Measurements from ENCODE around the gene PSEN2. TPM values are rescaled to one million over a fixed set of nuclear protein-coding genes. Genes with fewer than 3 reads are reported as not detected.
"Not testable (repeated sequence)": the region's sequence is repeated elsewhere in the genome, so short reads cannot be mapped to it uniquely, and the experiment has no call there.

Gene PSEN2
- total RNA-seq, 1 donor from 2014 or later, result 26.5 TPM

DNA sequence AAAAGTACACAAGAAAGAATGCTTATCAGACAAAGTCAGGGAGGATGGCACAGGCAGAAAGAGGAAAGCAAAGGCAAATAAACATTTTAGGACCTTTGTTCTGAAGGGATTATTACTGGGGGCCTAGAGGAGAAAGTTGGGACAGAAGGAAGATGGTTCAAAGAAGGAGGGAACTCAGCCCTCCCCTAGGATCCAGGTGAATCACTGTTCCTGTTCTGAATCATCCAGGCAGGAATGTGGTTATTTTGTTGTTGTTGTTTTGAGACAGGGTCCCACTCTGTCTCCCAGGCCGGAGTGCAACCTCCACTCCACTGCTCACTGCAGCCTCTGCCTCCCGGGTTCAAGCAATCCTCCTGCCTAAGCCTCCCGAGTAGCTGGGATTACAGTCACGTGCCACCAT lies 38.5 kb upstream of the PSEN2 start:
- Histone ChIP-seq H3K27ac (no peak overlapping the region), H3K27me3 (no peaks in the 10 kb centered on the region), H3K4me1 (no peaks in the 10 kb centered on the region), H3K36me3 (no peaks in the 10 kb centered on the region), H3K9me3 (no peaks in the 10 kb centered on the region), H3K4me3 (no peak overlapping the region)
- no peak for DNase-seq (ENCODE audit: low spot score in 2 of 2)
- TF ChIP-seq, protein P1, sequence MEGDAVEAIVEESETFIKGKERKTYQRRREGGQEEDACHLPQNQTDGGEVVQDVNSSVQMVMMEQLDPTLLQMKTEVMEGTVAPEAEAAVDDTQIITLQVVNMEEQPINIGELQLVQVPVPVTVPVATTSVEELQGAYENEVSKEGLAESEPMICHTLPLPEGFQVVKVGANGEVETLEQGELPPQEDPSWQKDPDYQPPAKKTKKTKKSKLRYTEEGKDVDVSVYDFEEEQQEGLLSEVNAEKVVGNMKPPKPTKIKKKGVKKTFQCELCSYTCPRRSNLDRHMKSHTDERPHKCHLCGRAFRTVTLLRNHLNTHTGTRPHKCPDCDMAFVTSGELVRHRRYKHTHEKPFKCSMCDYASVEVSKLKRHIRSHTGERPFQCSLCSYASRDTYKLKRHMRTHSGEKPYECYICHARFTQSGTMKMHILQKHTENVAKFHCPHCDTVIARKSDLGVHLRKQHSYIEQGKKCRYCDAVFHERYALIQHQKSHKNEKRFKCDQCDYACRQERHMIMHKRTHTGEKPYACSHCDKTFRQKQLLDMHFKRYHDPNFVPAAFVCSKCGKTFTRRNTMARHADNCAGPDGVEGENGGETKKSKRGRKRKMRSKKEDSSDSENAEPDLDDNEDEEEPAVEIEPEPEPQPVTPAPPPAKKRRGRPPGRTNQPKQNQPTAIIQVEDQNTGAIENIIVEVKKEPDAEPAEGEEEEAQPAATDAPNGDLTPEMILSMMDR (IDR thresholded peaks at IDR 0.05), result no peak
- intact Hi-C loops (cut with DNase I), result no loop called here

DNA sequence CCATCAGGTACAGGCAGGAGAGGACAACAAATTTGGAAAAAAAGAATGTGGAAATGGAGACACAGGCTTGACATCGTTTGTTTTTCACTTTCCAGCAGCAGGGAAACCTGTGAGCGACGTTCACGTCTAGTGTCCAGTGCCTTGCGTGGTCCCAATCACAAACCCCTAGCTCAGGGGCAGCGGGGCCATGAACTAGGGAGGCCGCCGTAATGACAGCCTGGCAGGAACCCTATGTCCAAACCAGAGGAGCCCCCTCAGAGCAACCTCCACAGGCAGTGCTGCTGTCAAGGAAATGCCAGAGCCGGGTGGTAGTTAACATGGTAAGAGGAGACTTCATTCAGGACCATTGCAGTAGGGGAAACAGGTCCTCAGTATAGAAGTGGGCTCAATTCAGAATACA lies 37.8 kb upstream of the PSEN2 start:
- Histone ChIP-seq H3K9me3 (no peaks in the 10 kb centered on the region), H3K4me3 (no peak overlapping the region), H3K27me3 (no peaks in the 10 kb centered on the region), H3K4me1 (no peaks in the 10 kb centered on the region), H3K36me3 (no peaks in the 10 kb centered on the region), H3K27ac (no peak overlapping the region)
- TF ChIP-seq, protein P1 (IDR thresholded peaks at IDR 0.05), result no peak
- intact Hi-C loops (cut with DNase I), result no loop called here
- DNase-seq (ENCODE audit: low spot score in 2 of 2), result no peak

DNA sequence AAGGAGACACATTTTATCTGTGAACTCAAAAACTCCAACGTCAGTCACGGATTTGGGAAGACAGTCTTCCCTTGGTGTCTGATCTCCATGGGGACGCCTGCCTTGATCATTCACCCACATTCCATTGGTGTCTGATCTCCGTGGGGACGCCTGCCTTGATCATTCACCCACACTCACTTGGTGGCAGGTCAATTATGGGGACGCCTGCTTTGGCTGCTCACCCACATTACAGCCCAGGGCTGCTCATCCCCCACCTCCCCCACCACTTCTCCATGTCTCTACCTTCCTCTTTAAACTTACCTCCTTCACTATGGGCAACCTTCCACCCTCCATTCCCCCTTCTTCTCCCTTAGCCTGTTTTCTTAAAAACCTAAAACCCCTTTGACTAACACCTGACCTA lies 36.2 kb upstream of the PSEN2 start:
- H3K27ac ChIP-seq; H3K27me3 ChIP-seq; H3K4me3 ChIP-seq; H3K36me3 ChIP-seq; intact Hi-C loops (cut with DNase I); H3K4me1 ChIP-seq; H3K9me3 ChIP-seq; DNase-seq (ENCODE audit: low spot score in 2 of 2): not testable (repeated sequence)

DNA sequence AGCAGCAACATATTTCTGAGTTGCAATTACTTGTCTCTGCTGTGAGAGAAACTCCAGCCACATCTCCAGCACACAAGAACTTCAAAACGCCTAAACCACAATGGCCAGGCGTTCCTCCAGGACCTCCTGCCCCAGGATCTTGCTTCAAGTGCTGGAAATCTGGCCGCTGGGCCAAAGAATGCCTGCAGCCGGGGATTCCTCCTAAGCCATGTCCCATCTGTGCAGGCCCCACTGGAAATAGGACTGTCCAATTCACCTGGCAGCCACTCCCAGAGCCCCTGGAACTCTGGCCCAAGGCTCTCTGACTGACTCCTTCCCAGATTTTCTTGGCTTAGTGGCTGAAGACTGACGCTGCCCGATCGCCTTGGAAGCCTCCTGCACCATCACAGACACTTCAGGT lies 35.0 kb upstream of the PSEN2 start:
- H3K36me3 ChIP-seq; H3K27ac ChIP-seq; H3K4me1 ChIP-seq; intact Hi-C loops (cut with DNase I); H3K27me3 ChIP-seq; H3K4me3 ChIP-seq; DNase-seq (ENCODE audit: low spot score in 2 of 2); H3K9me3 ChIP-seq: not testable (repeated sequence)

DNA sequence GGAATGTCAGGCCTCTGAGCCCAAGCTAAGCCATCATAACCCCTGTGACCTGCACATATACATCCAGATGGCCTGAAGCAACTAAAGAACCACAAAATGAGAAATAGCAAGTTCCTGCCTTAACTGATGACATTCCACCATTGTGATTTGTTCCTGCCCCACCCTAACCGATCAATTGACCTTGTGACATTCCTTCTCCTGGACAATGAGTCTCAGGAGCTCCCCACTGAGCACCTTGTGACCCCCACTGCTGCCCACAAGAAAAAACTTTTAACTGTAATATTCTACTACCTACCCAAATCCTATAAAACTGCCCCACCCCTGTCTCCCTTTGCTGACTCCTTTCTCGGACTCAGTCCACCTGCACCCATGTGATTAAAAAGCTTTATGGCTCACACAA lies 32.5 kb upstream of the PSEN2 start:
- H3K4me3 ChIP-seq; H3K27ac ChIP-seq; H3K27me3 ChIP-seq; DNase-seq (ENCODE audit: low spot score in 2 of 2); H3K36me3 ChIP-seq; H3K4me1 ChIP-seq; intact Hi-C loops (cut with DNase I); H3K9me3 ChIP-seq: not testable (repeated sequence)

DNA sequence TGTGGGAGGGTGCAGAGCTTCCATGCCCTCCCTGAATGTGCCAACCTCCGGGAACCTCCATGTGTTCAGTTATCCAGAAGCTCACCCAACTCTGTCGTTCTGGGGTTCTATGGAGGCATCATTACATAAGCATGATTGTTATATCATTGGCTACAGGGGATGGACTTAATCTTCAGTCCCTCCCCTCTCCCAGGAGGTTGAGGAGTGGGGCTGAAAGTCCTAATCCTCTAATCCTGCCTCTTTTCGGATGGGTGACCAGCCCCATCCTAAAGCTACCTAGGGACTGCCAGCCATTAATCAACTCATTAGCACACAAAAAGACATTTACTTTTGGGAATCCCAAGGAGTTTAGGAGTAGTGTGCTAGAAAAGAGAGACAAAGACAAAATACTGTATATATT lies 32.0 kb upstream of the PSEN2 start:
- DNase-seq (ENCODE audit: low spot score in 2 of 2), result no peak
- H3K27ac ChIP-seq, result no peak overlapping the region
- intact Hi-C loops (cut with DNase I), result no loop called here
- TF ChIP-seq, protein P1 (IDR thresholded peaks at IDR 0.05), result no peak
- no peaks in the 10 kb centered on the region for H3K4me1 ChIP-seq
- no peak overlapping the region for H3K4me3 ChIP-seq
- no peaks in the 10 kb centered on the region for H3K36me3 ChIP-seq
- no peaks in the 10 kb centered on the region for H3K9me3 ChIP-seq
- H3K27me3 ChIP-seq, result no peaks in the 10 kb centered on the region

DNA sequence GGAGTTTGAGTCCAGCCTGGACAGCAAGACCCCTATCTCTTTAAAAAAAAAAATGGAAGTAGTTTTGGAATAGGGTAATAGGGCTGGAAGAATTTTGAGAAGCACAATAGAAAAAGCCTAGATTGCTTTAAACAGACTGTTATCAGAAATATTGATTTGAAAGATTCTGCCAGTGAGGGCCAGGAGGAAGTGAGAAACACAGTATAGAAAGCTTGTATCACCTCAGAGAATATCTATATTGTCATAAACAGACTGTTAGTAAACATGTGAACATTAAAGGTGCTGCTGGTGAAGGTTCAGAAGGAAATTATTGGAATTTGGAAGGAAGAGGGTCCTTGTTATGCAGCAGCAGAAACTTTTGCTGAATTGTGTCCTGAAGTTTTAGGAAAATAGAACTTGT lies 24.8 kb upstream of the PSEN2 start:
- TF ChIP-seq, protein P1 (IDR thresholded peaks at IDR 0.05), result no peak
- Histone ChIP-seq H3K9me3 (no peaks in the 10 kb centered on the region), H3K4me3 (no peak overlapping the region), H3K4me1 (no peaks in the 10 kb centered on the region), H3K36me3 (no peaks in the 10 kb centered on the region), H3K27ac (no peak overlapping the region), H3K27me3 (no peaks in the 10 kb centered on the region)
- DNase-seq (ENCODE audit: low spot score in 2 of 2), result no peak
- intact Hi-C loops (cut with DNase I), result no loop called here
